Naive B cell (primary cell): ENCODE data around the gene SLC39A1. TPM values are rescaled to one million over a fixed set of nuclear protein-coding genes. Genes with fewer than 3 reads are reported as not detected.
"Not testable (repeated sequence)": the region's sequence is repeated elsewhere in the genome, so short reads cannot be mapped to it uniquely, and the experiment has no call there.

Source experiments
- ATAC-seq, 2 donors: fragments of 150-1000 bp; cut with Tn5 transposase; 2 replicates each; pipeline ENCODE4 v1.10.0; 2021; ENCODE audit warnings: low read depth in 2 of 2, mild to moderate bottlenecking in 2 of 2, moderate library complexity in 2 of 2
- DNase-seq: peaks from one replicate; pipeline ENCODE4 v3.0.0; 2022
- H3K27ac Mint-ChIP-seq, 6 donors: one replicate each; pipeline ENCODE4 v1.8.0; 2020 to 2022; ENCODE audit warnings: mild to moderate bottlenecking in 6 of 6, mixed read lengths in 6 of 6, moderate library complexity in 5 of 6, inconsistent platforms in 2 of 6
- H3K27me3 Mint-ChIP-seq, 3 donors: one replicate each; pipeline ENCODE4 v1.8.0; 2021 to 2022; ENCODE audit warnings: mixed read lengths in 3 of 3, mild to moderate bottlenecking in 1 of 3
- H3K36me3 Mint-ChIP-seq, 2 donors: one replicate each; pipeline ENCODE4 v1.8.0; 2020 to 2022; ENCODE audit warnings: mixed read lengths in 2 of 2, inconsistent platforms in 1 of 2, mild to moderate bottlenecking in 1 of 2
- H3K4me1 Mint-ChIP-seq, 3 donors: one replicate each; pipeline ENCODE4 v1.8.0; 2020 to 2022; ENCODE audit warnings: mixed read lengths in 3 of 3, inconsistent platforms in 1 of 3, mild to moderate bottlenecking in 1 of 3, moderate library complexity in 1 of 3
- H3K4me3 Mint-ChIP-seq, 8 donors: one replicate each; pipeline ENCODE4 v1.8.0; 2020 to 2022; ENCODE audit warnings: mild to moderate bottlenecking in 8 of 8, mixed read lengths in 8 of 8, moderate library complexity in 8 of 8, inconsistent platforms in 2 of 8
- H3K9me3 Mint-ChIP-seq, 7 donors: one replicate each; pipeline ENCODE4 v1.8.0; 2020 to 2022; ENCODE audit warnings: mixed read lengths in 7 of 7, mild to moderate bottlenecking in 5 of 7, inconsistent platforms in 2 of 7, moderate library complexity in 1 of 7
- polyA plus RNA-seq, 6 donors: library from polyadenylated mRNA; unstranded; fragments of 300-500 nt; fragmentation: Illumina TruSeq; gene quantifications; one replicate each; pipeline ENCODE4 v1.2.3, GENCODE V29; 2021; ENCODE audit warnings: low read depth in 6 of 6

The SLC39A1 gene
- polyA plus RNA-seq, 6 donors from 2014 or later: 36.0 to 66.7 (median 52.6) TPM

DNA sequence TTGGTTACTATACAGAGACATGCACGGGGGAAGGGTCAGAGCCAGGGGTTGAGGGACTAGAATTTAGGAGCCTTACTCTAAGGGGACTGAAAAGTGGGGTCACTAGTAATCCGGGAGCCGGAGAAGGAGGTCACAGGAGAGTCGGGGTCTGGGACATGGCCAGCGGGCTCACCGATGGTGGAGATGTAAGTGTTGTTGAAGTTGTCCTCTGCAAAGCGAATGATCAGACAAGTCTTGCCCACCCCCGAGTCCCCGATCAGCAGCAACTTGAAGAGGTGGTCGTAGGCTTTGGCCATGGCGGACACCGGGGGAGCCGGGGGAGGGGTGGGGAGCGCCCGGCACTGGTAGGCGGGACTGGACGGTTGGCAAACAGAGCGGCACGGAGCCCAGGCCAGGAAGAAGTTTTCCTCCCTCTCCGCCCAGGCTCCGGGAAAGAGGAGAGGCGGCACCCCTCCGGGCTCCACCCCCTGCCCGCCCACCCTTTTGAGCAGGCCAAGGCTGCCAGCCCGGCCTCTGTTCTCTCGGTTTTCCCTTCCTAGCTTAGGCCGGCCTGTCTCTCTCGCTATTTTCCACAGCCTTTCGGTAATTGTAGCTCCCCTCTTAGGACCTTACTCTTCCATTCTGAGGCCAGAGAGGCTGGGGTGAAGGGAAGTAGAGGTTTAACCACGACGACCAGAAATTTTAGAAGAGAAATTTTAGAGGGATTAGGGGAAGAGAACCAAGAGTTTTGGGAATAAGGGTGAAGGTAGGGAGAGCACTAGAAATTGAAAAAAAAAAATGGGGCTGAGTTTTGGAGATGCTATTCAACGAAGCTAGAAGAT, 22.8 kb upstream of the SLC39A1 start, which contains the start of gene RAB13:
RAB13 (minus strand) TSS at position 399 of the 821 bp plus-strand sequence; CDS start at position 296, 103 bp downstream.
- peaks cover 33 to 46% (median 38%) of the 10 kb centered on the region in 3 donors for H3K4me1 Mint-ChIP-seq
- H3K4me3 Mint-ChIP-seq: peak within 1 kb of the TSS; percentile 81 to 92 (median 87)
- ATAC-seq (no peak), DNase-seq (no peak)
- H3K36me3 Mint-ChIP-seq: peaks cover 0 to 6% of the 10 kb centered on the region in 2 donors
- H3K27me3 Mint-ChIP-seq: no peaks in the 10 kb centered on the region
- peak within 1 kb of the TSS; percentile 82 to 98 (median 94) for H3K27ac Mint-ChIP-seq
- H3K9me3 Mint-ChIP-seq: no peaks in the 10 kb centered on the region

- DNase-seq (no peak), ATAC-seq (no peak)
- Mint-ChIP-seq H3K36me3 (peaks cover 0 to 2% of the 10 kb centered on the region in 2 donors), H3K9me3 (no peaks in the 10 kb centered on the region), H3K4me3 (peak overlapping the region; percentile 80 to 92 (median 86)), H3K4me1 (peaks cover 30 to 40% (median 33%) of the 10 kb centered on the region in 3 donors), H3K27ac (peak overlapping the region in 4 of 6 donors; percentile 24 to 87 (median 78)), H3K27me3 (no peaks in the 10 kb centered on the region)
Observed at GRCh38 chr1:153985341-153985912, 22.1 kb upstream of the SLC39A1 start.

DNA sequence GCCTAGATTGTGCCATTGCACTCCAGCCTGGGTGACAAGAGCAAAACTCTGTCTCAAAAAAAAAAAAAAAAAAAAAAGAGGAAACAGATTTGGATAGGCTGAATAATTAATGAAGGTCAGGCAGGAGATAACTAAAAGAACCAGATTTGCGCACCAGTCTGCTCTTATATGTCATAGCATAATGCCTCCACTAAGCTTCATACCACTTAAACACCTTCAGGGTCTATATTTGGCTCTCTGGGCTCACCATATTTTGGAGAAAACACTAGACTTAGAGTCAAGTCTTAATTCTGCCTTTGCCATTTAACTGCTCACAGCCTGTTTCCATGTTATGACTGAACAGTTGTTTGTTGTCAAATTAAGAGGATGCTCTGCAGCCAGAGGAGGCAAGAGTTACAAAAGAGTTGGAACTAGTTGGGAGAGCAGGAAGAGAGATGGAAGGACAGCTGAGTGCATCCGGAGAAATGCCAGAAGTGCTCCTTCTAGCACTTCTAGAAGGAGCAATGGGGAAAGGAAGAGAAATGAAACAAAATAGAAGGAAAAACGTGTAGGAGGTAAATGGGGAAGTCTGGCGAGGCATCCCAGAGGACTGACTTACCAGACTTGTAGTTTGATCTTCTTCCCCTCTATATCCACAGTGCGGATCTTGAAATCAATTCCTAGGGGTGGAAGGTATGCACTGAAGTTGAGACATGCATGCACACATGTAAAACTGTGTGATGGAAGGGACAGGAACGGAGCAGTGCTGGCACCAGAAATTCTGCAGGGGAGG, 21.0 kb upstream of the SLC39A1 start:
- peaks cover 23 to 33% (median 26%) of the 10 kb centered on the region in 3 donors for H3K4me1 Mint-ChIP-seq
- no peaks in the 10 kb centered on the region for H3K27me3 Mint-ChIP-seq
- peak overlapping the region in 2 of 8 donors; percentile 25 to 72 for H3K4me3 Mint-ChIP-seq
- no peaks in the 10 kb centered on the region for H3K9me3 Mint-ChIP-seq
- ATAC-seq: peak in 1 of 2 donors; percentile 24
- peak overlapping the region in 3 of 6 donors; percentile 19 to 86 (median 53) for H3K27ac Mint-ChIP-seq
- H3K36me3 Mint-ChIP-seq: no peaks in the 10 kb centered on the region
- DNase-seq: no peak

GRCh38 chr1:153981735-153982134, 18.4 kb upstream of the SLC39A1 start:
- H3K27me3 Mint-ChIP-seq, H3K36me3 Mint-ChIP-seq, H3K9me3 Mint-ChIP-seq, H3K4me3 Mint-ChIP-seq, DNase-seq, ATAC-seq: not testable (repeated sequence)
- Mint-ChIP-seq H3K27ac (peak overlapping the region in 1 of 6 donors; percentile 41), H3K4me1 (peaks cover 25 to 35% (median 30%) of the 10 kb centered on the region in 3 donors)

DNA sequence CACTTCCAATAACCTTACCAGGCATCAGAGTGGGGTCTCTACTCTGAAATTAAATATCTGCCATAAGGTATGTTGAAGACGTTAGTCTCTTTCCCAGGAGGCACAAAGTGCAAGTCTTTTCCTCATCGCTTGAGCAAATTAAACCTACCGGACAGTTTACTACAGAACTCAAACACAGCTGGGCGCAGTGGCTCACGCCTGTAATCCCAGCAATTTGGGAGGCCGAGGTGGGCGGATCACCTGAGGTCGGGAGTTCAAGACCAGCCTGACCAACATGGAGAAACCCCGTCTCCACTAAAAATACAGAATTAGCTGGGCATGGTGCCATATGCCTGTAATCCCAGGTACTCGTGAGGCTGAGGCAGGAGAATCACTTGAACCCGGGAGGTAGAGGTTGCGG, 15.8 kb upstream of the SLC39A1 start:
- DNase-seq, H3K36me3 Mint-ChIP-seq, H3K27ac Mint-ChIP-seq, H3K27me3 Mint-ChIP-seq, H3K9me3 Mint-ChIP-seq, ATAC-seq: not testable (repeated sequence)
- Mint-ChIP-seq H3K4me1 (peaks cover 19 to 34% (median 25%) of the 10 kb centered on the region in 3 donors), H3K4me3 (peak overlapping the region in 6 of 8 donors; percentile 25 to 98 (median 80))

DNA sequence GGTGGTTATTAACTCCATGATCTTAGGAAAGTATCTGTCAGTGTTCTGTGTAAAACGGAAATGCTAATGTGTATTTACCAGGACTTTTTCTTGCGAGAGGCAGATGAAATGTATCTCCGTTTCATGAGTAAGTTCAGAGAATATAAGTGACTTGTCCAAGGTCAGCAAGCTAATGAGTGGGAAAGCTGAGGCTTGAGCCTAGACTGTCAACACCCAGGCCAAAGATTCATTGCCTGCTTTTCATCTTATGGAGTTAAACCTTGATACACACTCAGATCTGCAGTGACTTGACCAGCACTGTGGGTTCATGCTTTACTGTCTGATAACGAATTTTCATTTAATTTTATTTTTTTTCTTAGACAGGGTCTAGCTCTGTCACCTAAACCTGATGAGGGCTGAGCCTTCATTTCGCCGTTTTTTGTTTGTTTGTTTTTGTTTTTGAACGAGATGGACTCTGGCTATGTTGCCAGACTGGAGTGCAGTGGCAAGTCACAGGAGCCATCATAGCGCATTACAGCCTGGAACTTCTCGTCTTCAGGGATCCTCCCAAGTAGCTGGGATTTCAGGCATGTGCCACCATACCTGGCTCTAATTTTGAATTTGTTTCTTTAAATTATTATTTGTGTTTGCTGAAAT, 15.1 kb upstream of the SLC39A1 start:
- peaks cover 21 to 34% (median 30%) of the 10 kb centered on the region in 3 donors for H3K4me1 Mint-ChIP-seq
- peak overlapping the region in 5 of 6 donors; percentile 90 to 95 (median 91) for H3K27ac Mint-ChIP-seq
- peak overlapping the region; percentile 91 to 99 (median 97) for H3K4me3 Mint-ChIP-seq
- no peak for DNase-seq
- H3K27me3 Mint-ChIP-seq: no peaks in the 10 kb centered on the region
- ATAC-seq: no peak
- peaks cover 4 to 7% of the 10 kb centered on the region in 2 donors for H3K36me3 Mint-ChIP-seq
- H3K9me3 Mint-ChIP-seq: no peaks in the 10 kb centered on the region

GRCh38 chr1:153977250-153978240, 14.2 kb upstream of the SLC39A1 start, which contains the start of gene JTB:
Gene JTB (minus strand): TSS chr1:153977674. CDS start chr1:153977252, 422 bp downstream.
- H3K4me3 Mint-ChIP-seq: peak within 1 kb of the TSS; percentile 91 to 99 (median 97)
- ATAC-seq (peak; percentile 98), DNase-seq (peak; percentile 76)
- peak within 1 kb of the TSS; percentile 90 to 96 (median 92) for H3K27ac Mint-ChIP-seq
- no peaks in the 10 kb centered on the region for H3K27me3 Mint-ChIP-seq
- H3K4me1 Mint-ChIP-seq: peaks cover 23 to 39% (median 36%) of the 10 kb centered on the region in 3 donors
- H3K9me3 Mint-ChIP-seq: no peaks in the 10 kb centered on the region
- peaks cover 4 to 7% of the 10 kb centered on the region in 2 donors for H3K36me3 Mint-ChIP-seq

GRCh38 chr1:153976819-153977249, 13.5 kb upstream of the SLC39A1 start:
- no peak for DNase-seq
- Mint-ChIP-seq H3K4me3 (peak overlapping the region; percentile 91 to 99 (median 97)), H3K9me3 (no peaks in the 10 kb centered on the region), H3K36me3 (peaks cover 4 to 7% of the 10 kb centered on the region in 2 donors), H3K27me3 (no peaks in the 10 kb centered on the region), H3K4me1 (peaks cover 23 to 43% (median 36%) of the 10 kb centered on the region in 3 donors), H3K27ac (peak overlapping the region; percentile 88 to 96 (median 92))
- ATAC-seq: no peak

DNA sequence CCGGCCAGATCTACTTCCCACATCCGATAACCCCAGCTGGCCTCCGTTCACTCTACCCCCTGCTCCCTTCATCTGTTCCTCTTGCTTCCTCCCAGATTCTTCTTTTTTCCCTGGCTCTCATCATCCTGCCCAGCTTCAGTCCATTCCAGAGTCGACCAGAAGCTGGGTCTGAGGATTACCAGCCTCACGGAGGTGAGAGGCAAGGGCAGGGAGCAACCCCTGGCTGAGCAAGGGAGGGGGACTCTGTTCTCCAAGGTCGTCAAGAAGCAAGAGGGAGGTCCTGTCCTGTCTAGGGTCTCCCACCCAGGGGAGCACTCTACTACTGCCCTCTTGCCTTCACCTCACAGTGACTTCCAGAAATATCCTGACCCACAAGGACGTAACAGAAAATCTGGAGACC, 10.2 kb upstream of the SLC39A1 start:
- Mint-ChIP-seq H3K36me3 (peaks cover 4 to 7% of the 10 kb centered on the region in 2 donors), H3K4me3 (peak overlapping the region in 1 of 8 donors; percentile 79), H3K9me3 (no peaks in the 10 kb centered on the region), H3K4me1 (peaks cover 30 to 51% (median 50%) of the 10 kb centered on the region in 3 donors), H3K27me3 (no peaks in the 10 kb centered on the region), H3K27ac (peak overlapping the region in 3 of 6 donors; percentile 51 to 94 (median 52))
- ATAC-seq: no peak
- no peak for DNase-seq

DNA sequence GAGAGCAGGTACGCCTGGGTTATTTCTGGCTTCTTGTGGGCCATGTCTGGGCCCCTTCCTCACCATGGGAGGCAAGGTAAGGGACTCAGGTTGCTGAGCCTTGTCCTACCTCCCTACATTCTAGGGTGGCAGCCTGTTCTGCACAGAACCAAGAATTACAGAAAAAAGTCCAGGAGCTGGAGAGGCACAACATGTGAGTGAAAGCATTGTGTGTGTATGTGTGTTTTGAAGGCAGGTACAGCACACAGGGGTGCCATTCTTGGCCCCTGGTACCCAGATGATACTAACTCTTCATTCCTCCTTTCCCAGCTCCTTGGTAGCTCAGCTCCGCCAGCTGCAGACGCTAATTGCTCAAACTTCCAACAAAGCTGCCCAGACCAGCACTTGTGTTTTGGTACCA, 9.7 kb upstream of the SLC39A1 start:
- H3K4me1 Mint-ChIP-seq: peaks cover 33 to 54% (median 51%) of the 10 kb centered on the region in 3 donors
- H3K36me3 Mint-ChIP-seq: peaks cover 4 to 7% of the 10 kb centered on the region in 2 donors
- peak overlapping the region in 4 of 6 donors; percentile 12 to 83 (median 61) for H3K27ac Mint-ChIP-seq
- DNase-seq: no peak
- ATAC-seq: no peak
- no peaks in the 10 kb centered on the region for H3K9me3 Mint-ChIP-seq
- H3K27me3 Mint-ChIP-seq: no peaks in the 10 kb centered on the region
- H3K4me3 Mint-ChIP-seq: peak overlapping the region in 2 of 8 donors; percentile 30 to 79

- peaks cover under 1 to 4% of the 10 kb centered on the region in 2 donors for H3K36me3 Mint-ChIP-seq
- H3K27ac Mint-ChIP-seq: peak overlapping the region in 1 of 6 donors; percentile 15
- no peak for DNase-seq
- no peaks in the 10 kb centered on the region for H3K27me3 Mint-ChIP-seq
- H3K4me3 Mint-ChIP-seq: peak overlapping the region in 2 of 8 donors; percentile 34 to 46
- no peak for ATAC-seq
- no peaks in the 10 kb centered on the region for H3K9me3 Mint-ChIP-seq
- H3K4me1 Mint-ChIP-seq: peaks cover 33 to 60% (median 53%) of the 10 kb centered on the region in 3 donors
Observed at GRCh38 chr1:153970346-153970745, 7.0 kb upstream of the SLC39A1 start.
